Stomach smooth muscle (tissue), 2 donors: ENCODE measurements around the gene GRID2.

Source experiments
- H3K27ac ChIP-seq: one replicate; pipeline ENCODE4 v1.7.0; 2013; ENCODE audit warnings: mild to moderate bottlenecking, low read length, inconsistent platforms
- H3K27me3 ChIP-seq, 2 donors: one replicate each; pipeline ENCODE4 v1.7.0; 2013; ENCODE audit warnings: low read length in 2 of 2; ENCODE audit not compliant: insufficient read depth in 2 of 2, control insufficient read depth in 1 of 2
- H3K36me3 ChIP-seq, 2 donors: one replicate each; pipeline ENCODE4 v1.7.0; 2013; ENCODE audit warnings: low read length in 2 of 2; ENCODE audit not compliant: control insufficient read depth in 2 of 2, insufficient read depth in 2 of 2
- H3K4me1 ChIP-seq: one replicate; pipeline ENCODE4 v1.7.0; 2013; ENCODE audit warnings: low read length; ENCODE audit not compliant: control insufficient read depth, insufficient read depth
- H3K4me3 ChIP-seq, 2 donors: one replicate each; pipeline ENCODE4 v1.7.0; 2013; ENCODE audit warnings: low read length in 2 of 2
- H3K9ac ChIP-seq, 2 donors: one replicate each; pipeline ENCODE4 v1.7.0; 2013; ENCODE audit warnings: low read length in 2 of 2, mild to moderate bottlenecking in 1 of 2
- H3K9me3 ChIP-seq, 2 donors: one replicate each; pipeline ENCODE4 v1.7.0; 2013; ENCODE audit warnings: low read length in 2 of 2; ENCODE audit not compliant: control insufficient read depth in 2 of 2
- donor health status: healthy.
- donor health status: Pancreatic carcinoma.

The GRID2 gene

DNA sequence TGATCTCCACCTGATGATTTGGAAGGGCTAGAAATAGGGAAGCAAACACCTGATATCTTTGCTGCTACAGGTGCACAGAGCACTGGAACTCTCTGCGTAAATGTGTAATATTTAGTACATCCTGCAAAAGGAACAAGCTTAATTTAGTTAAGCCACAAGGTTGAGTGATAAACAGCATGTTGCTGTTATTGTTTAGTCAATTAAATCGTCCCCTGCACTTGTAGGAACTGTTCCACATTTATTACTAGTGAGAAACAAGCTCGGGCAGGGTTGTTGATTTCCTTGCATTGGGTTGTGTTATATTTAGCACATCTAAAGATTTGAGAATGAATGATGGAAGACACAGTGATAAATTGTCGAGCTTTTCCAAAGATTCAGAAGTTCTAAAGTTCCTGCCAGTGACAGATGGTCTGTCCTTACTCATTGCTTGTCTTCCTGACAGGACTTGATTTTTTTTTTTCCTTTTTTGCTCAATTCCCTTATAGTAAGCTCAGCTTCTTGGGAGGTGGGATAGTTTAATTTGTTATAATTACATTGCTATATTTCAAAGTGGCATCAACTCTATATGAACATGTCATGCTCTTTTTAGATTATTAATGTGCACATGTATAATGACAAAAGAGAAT is 897.8 kb downstream of the GRID2 start:
- H3K9ac ChIP-seq: no peak overlapping the region
- no peaks in the 10 kb centered on the region for H3K36me3 ChIP-seq
- H3K4me1 ChIP-seq: no peaks in the 10 kb centered on the region
- H3K27ac ChIP-seq: no peak overlapping the region
- H3K9me3 ChIP-seq: no peaks in the 10 kb centered on the region
- H3K4me3 ChIP-seq: no peak overlapping the region
- no peaks in the 10 kb centered on the region for H3K27me3 ChIP-seq

DNA sequence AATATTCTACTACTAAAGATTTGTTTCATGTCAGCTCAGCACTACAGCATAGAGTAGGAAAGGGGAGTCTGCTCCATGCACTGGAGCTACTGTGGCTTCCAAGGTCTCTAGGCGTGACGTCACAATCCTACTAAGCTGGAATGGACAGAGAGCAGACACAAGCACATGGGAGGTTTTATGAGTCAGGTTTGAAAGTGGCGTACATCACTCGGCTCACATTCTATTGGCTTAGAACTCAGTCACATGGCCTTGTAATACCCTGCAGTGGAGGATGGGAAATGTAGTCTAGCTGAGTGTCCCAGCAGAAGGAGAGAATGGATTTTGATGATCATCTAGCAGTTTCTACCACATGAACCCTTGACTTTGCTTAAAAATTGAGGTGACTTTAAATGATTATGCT is 899.9 kb downstream of the GRID2 start:
- Histone ChIP-seq H3K9ac (no peak overlapping the region), H3K9me3 (no peaks in the 10 kb centered on the region), H3K36me3 (no peaks in the 10 kb centered on the region), H3K4me1 (no peaks in the 10 kb centered on the region), H3K27ac (no peak overlapping the region), H3K27me3 (no peaks in the 10 kb centered on the region), H3K4me3 (no peak overlapping the region)

DNA sequence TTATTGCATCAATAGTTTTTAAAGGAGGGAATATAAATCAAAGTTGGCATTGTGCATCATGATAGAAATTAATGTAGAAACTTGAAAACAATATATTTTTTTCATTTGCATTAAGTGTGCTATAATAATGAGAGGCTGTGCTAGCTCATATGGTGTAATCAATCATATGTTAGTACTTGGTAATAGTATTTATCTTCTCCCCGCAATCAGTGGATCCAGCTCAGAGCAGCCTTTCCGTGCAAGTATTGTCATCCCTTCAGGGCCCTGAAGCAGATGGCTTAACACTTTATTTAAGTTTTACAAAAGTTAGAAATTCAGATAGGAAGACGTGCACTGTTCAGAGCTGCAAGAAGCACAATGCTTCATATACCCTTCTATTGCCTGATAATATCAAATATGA is 908.5 kb downstream of the GRID2 start:
- no peak overlapping the region for H3K27ac ChIP-seq
- H3K9me3 ChIP-seq: no peaks in the 10 kb centered on the region
- H3K36me3 ChIP-seq: no peaks in the 10 kb centered on the region
- no peak overlapping the region for H3K9ac ChIP-seq
- H3K27me3 ChIP-seq: no peaks in the 10 kb centered on the region
- no peaks in the 10 kb centered on the region for H3K4me1 ChIP-seq
- H3K4me3 ChIP-seq: no peak overlapping the region

DNA sequence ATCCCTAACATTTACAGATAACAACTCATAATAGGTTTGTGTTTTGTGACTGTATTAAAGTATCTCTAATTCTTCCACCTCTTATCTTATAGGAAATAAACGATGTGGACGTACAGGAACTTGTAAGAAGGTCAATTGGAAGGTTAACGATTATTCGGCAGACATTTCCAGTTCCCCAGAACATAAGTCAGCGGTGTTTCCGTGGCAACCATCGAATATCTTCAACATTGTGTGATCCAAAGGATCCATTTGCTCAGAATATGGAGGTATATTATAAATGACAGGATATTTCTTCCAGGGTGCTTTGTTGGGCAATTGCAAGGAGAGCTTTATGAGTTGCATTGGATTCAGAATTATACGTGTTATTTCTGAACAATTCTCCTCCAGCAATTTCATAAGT is 912.9 kb downstream of the GRID2 start:
- H3K9me3 ChIP-seq: no peaks in the 10 kb centered on the region
- H3K4me1 ChIP-seq: no peaks in the 10 kb centered on the region
- no peak overlapping the region for H3K4me3 ChIP-seq
- no peak overlapping the region for H3K9ac ChIP-seq
- H3K27ac ChIP-seq: no peak overlapping the region
- H3K27me3 ChIP-seq: no peaks in the 10 kb centered on the region
- no peaks in the 10 kb centered on the region for H3K36me3 ChIP-seq

DNA sequence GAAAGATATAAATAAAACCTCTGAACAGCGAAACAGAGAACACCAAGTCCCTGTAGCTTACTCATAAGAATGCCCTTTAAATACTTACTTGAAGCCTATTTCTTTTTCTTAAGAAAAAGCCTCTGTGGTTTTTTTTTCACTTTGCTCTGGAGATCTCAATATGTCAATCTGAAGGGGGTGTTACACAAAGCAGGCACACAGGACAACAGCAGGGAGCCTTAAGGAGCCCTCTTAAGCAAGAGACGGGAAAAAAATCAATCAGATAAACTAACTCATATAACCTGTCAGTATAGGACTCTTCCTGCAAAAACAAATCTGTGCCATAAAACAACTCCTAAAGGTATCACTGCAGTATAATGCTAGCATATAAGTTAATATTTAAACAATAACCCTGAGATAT is 913.7 kb downstream of the GRID2 start:
- Histone ChIP-seq H3K9me3 (no peaks in the 10 kb centered on the region), H3K27ac (no peak overlapping the region), H3K36me3 (no peaks in the 10 kb centered on the region), H3K4me3 (no peak overlapping the region), H3K4me1 (no peaks in the 10 kb centered on the region), H3K27me3 (no peaks in the 10 kb centered on the region), H3K9ac (no peak overlapping the region)

- Histone ChIP-seq H3K27ac (no peak overlapping the region), H3K27me3 (no peaks in the 10 kb centered on the region), H3K4me3 (no peak overlapping the region), H3K4me1 (no peaks in the 10 kb centered on the region), H3K9me3 (no peaks in the 10 kb centered on the region), H3K36me3 (no peaks in the 10 kb centered on the region), H3K9ac (no peak overlapping the region)
Observed at GRCh38 chr4:93221771-93222170, 918.0 kb downstream of the GRID2 start.

- Histone ChIP-seq H3K27ac (no peak overlapping the region), H3K9me3 (no peaks in the 10 kb centered on the region), H3K4me1 (no peaks in the 10 kb centered on the region), H3K36me3 (no peaks in the 10 kb centered on the region), H3K27me3 (no peaks in the 10 kb centered on the region), H3K4me3 (no peak overlapping the region), H3K9ac (no peak overlapping the region)
Observed at GRCh38 chr4:93228021-93228420, 924.3 kb downstream of the GRID2 start.

DNA sequence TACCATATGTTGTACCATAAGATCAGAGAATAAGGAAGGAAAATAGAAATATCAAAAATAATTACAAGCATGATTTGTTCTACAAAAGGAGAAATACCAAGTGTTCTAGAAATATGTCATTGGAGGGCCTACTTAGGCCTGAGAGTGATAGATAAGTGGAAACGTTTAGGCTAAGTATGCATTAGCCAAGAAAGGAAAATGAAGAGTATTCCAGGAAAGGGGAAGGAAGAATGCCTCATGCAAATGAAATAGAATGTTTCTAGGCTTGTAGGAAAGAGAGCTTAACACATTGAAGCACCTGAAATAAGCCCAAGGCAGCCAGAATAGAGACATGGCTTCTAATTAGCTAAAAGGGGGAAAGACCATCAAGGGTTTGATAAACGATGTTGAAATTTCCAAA is 929.1 kb downstream of the GRID2 start:
- H3K36me3 ChIP-seq: no peaks in the 10 kb centered on the region
- H3K9me3 ChIP-seq: no peaks in the 10 kb centered on the region
- H3K9ac ChIP-seq: no peak overlapping the region
- H3K4me3 ChIP-seq: no peak overlapping the region
- no peaks in the 10 kb centered on the region for H3K4me1 ChIP-seq
- H3K27me3 ChIP-seq: no peaks in the 10 kb centered on the region
- H3K27ac ChIP-seq: no peak overlapping the region

DNA sequence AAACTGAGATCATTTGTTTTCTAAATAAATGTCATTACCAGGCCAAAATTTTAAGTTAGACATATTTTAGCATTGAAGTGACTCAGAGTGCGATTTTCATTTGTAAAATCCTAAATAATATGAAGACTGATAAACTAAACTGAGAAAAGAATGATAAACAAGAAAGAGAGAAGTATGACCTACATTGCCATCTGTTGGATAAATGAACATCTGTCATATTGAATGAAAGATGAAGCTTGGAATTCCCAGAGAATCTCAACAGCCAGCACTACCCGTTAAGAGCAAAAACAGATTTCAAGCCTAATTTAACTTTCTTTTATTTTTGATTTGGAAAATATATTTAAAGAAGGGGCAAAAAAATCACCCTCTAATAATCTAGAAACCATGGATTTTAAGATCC is 933.8 kb downstream of the GRID2 start:
- H3K9ac ChIP-seq: no peak overlapping the region
- no peak overlapping the region for H3K27ac ChIP-seq
- H3K36me3 ChIP-seq: no peaks in the 10 kb centered on the region
- no peaks in the 10 kb centered on the region for H3K27me3 ChIP-seq
- H3K4me3 ChIP-seq: no peak overlapping the region
- no peaks in the 10 kb centered on the region for H3K4me1 ChIP-seq
- no peaks in the 10 kb centered on the region for H3K9me3 ChIP-seq

- H3K9ac ChIP-seq: no peak overlapping the region
- H3K4me1 ChIP-seq: no peaks in the 10 kb centered on the region
- H3K4me3 ChIP-seq: no peak overlapping the region
- no peak overlapping the region for H3K27ac ChIP-seq
- H3K9me3 ChIP-seq: no peaks in the 10 kb centered on the region
- no peaks in the 10 kb centered on the region for H3K36me3 ChIP-seq
- no peaks in the 10 kb centered on the region for H3K27me3 ChIP-seq
Observed at GRCh38 chr4:93243262-93243661, 939.5 kb downstream of the GRID2 start.

- H3K9ac ChIP-seq: no peak overlapping the region
- H3K9me3 ChIP-seq: no peaks in the 10 kb centered on the region
- H3K4me1 ChIP-seq: no peaks in the 10 kb centered on the region
- H3K36me3 ChIP-seq: no peaks in the 10 kb centered on the region
- H3K27me3 ChIP-seq: no peaks in the 10 kb centered on the region
- H3K4me3 ChIP-seq: no peak overlapping the region
- H3K27ac ChIP-seq: no peak overlapping the region
Observed at GRCh38 chr4:93261207-93261606, 957.4 kb downstream of the GRID2 start.
